Hepatocyte (in vitro differentiated cells): ENCODE data around the gene HOXB13.
A peak's percentile ranks its signal among the peaks of the same experiment; 100 is the strongest.

ENCODE experiments used
- EZH2 ChIP-seq: fragments of 200-600 bp; sonication (generic); IDR thresholded peaks from 2 replicates; pipeline ENCODE4 v1.6.1; 2016; ENCODE audit warnings: antibody characterized with exemption, mild to moderate bottlenecking, borderline replicate concordance
- EZH2phosphoT487 ChIP-seq: fragments of 200-600 bp; sonication (generic); IDR thresholded peaks from one replicate; pipeline ENCODE4 v1.6.1; 2018; ENCODE audit warnings: antibody characterized with exemption, mild to moderate bottlenecking, low read depth, moderate library complexity; ENCODE audit not compliant: unreplicated experiment, severe bottlenecking
- TF ChIP-seq, protein P1 (sequence below): fragments of 200-600 bp; sonication (generic); IDR thresholded peaks from 2 replicates; pipeline ENCODE4 v1.5.1; 2016; ENCODE audit warnings: antibody characterized with exemption, mild to moderate bottlenecking; ENCODE audit not compliant: poor library complexity

DNA sequence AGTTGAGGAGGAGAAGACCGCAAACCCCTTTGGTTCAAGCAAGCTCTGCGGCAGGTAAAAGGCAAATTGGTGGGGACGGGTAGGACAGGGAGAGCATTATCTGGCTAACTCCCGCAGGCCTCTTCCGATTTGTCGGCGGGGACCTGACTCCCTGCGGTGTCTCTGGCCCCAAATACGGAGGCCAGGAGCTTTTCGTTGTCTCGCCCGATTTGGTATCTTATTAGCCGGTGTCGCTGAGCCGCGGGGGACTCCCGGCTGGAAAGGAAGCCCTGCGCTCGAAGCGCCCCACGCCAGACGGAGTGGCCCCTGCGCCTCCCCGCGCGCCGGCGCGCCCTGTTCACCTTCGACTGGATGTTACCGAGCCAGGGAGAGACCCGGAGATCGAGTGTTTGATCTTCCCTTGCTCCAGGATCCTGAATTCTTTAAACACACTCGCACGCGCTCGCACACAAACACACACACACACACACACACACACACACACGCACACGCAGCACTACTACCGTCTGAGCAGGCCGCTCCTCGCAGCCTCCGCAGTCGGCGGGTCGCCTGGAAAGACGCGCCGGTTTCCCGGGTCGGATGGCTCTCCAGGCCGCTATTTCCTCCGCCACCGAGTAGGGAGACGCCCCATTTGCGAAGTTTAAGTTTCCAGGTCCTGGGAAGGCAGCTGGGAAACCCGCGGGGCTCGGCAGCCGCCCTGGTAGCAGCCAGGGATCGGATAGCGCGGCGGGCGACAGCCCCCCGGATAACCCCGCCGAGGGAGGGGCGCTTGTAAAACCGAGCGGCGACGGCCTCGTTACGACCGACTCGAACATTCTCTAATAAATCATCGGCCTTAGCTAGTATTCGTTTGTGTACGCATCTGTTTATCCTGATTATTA, 9.5 kb downstream of the HOXB13 start:
- TF ChIP-seq, protein P1, sequence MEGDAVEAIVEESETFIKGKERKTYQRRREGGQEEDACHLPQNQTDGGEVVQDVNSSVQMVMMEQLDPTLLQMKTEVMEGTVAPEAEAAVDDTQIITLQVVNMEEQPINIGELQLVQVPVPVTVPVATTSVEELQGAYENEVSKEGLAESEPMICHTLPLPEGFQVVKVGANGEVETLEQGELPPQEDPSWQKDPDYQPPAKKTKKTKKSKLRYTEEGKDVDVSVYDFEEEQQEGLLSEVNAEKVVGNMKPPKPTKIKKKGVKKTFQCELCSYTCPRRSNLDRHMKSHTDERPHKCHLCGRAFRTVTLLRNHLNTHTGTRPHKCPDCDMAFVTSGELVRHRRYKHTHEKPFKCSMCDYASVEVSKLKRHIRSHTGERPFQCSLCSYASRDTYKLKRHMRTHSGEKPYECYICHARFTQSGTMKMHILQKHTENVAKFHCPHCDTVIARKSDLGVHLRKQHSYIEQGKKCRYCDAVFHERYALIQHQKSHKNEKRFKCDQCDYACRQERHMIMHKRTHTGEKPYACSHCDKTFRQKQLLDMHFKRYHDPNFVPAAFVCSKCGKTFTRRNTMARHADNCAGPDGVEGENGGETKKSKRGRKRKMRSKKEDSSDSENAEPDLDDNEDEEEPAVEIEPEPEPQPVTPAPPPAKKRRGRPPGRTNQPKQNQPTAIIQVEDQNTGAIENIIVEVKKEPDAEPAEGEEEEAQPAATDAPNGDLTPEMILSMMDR: no peak
- TF ChIP-seq EZH2 (peak; percentile 99), EZH2phosphoT487 (peak; percentile 96)
